Esophagus squamous epithelium (tissue), 4 donors: ENCODE data around the gene PXDC1.

ENCODE experiments used
- POLR2A ChIP-seq, 4 donors: fragments of 450-650 bp; IDR thresholded peaks; one replicate each; pipeline ENCODE4 v1.6.1; 2017; ENCODE audit warnings: antibody characterized with exemption in 4 of 4, mild to moderate bottlenecking in 4 of 4, moderate library complexity in 3 of 4
- TF ChIP-seq, protein P1 (sequence below), 6 experiments: fragments of 450-650 bp in 4 of 6; fragments of 200-600 bp in 2 of 6; sonication (generic) in 2 of 6; IDR thresholded peaks; one replicate each; pipeline ENCODE4 v1.5.1; 2016 to 2019; ENCODE audit warnings: antibody characterized with exemption in 6 of 6, mild to moderate bottlenecking in 4 of 6, moderate library complexity in 4 of 6

DNA sequence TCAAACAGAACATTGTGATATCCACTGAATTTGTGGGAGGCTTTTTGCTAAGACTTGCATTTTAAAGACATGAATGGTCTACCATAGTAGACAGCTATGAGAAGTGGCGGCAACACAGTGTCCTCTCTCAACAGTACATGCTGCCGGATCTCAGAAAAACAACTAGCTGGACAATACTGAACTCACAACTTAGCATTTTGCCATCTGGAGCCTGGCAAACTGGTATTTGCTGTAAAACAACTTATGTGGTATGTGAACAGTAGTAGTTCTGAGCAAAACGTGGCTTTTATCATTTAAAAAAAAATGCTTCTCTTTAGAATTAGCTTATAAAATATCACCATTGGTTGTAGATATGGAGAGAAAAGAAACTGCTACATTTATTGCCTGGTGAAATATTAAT is 3.3 kb upstream of the PXDC1 start:
- TF ChIP-seq, protein P1, sequence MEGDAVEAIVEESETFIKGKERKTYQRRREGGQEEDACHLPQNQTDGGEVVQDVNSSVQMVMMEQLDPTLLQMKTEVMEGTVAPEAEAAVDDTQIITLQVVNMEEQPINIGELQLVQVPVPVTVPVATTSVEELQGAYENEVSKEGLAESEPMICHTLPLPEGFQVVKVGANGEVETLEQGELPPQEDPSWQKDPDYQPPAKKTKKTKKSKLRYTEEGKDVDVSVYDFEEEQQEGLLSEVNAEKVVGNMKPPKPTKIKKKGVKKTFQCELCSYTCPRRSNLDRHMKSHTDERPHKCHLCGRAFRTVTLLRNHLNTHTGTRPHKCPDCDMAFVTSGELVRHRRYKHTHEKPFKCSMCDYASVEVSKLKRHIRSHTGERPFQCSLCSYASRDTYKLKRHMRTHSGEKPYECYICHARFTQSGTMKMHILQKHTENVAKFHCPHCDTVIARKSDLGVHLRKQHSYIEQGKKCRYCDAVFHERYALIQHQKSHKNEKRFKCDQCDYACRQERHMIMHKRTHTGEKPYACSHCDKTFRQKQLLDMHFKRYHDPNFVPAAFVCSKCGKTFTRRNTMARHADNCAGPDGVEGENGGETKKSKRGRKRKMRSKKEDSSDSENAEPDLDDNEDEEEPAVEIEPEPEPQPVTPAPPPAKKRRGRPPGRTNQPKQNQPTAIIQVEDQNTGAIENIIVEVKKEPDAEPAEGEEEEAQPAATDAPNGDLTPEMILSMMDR (IDR thresholded peaks at IDR 0.05), result no peak
- TF ChIP-seq POLR2A (IDR thresholded peaks at IDR 0.05), result no peak
